Spleen (tissue), 11 donors: ENCODE results near the gene ID4. TPM values are rescaled to one million over a fixed set of nuclear protein-coding genes. Genes with fewer than 3 reads are reported as not detected.

Experiments used
- DNase-seq: peaks from one replicate; pipeline ENCODE4 v3.0.0-alpha.2; 2020
- H3K27ac ChIP-seq, 8 donors: fragments of 200-600 bp; sonication (generic) in 7 of 8; 1 replicate in 4 of 8; 2 replicates in 4 of 8; pipeline versions ENCODE4 v1.5.0 to v1.8.0; 2016 to 2021; ENCODE audit warnings: inconsistent platforms in 4 of 8, mild to moderate bottlenecking in 4 of 8, moderate library complexity in 1 of 8
- H3K27me3 ChIP-seq, 7 donors: fragments of 200-600 bp; sonication (generic) in 6 of 7; replicated peaks in 1 of 7; 1 replicate in 4 of 7; 2 replicates in 3 of 7; pipeline versions ENCODE4 v1.5.0 to v1.8.0; 2016 to 2021; ENCODE audit warnings: inconsistent platforms in 3 of 7, mild to moderate bottlenecking in 1 of 7
- H3K36me3 ChIP-seq, 6 donors: fragments of 200-600 bp; sonication (generic) in 5 of 6; 1 replicate in 4 of 6; 2 replicates in 2 of 6; pipeline versions ENCODE4 v1.5.0 to v1.8.0; 2016 to 2021; ENCODE audit warnings: inconsistent platforms in 2 of 6
- H3K4me1 ChIP-seq, 6 donors: fragments of 200-600 bp; sonication (generic) in 5 of 6; 1 replicate in 3 of 6; 2 replicates in 3 of 6; pipeline versions ENCODE4 v1.5.0 to v1.8.0; 2016 to 2021; ENCODE audit warnings: inconsistent platforms in 3 of 6
- H3K4me3 ChIP-seq, 8 donors: fragments of 200-600 bp; sonication (generic) in 7 of 8; 1 replicate in 4 of 8; 2 replicates in 4 of 8; pipeline versions ENCODE4 v1.5.0 to v1.8.0; 2016 to 2021; ENCODE audit warnings: inconsistent platforms in 4 of 8, mild to moderate bottlenecking in 4 of 8, moderate library complexity in 2 of 8
- H3K9me3 ChIP-seq, 8 donors: fragments of 200-600 bp; sonication (generic) in 7 of 8; 1 replicate in 4 of 8; 2 replicates in 4 of 8; pipeline versions ENCODE4 v1.5.0 to v1.8.0; 2016 to 2021; ENCODE audit warnings: inconsistent platforms in 4 of 8
- CTCF ChIP-seq, 11 experiments: fragments of 200-600 bp in 7 of 11; fragments of 450-650 bp in 4 of 11; sonication (generic) in 4 of 11; IDR thresholded peaks in 8 of 11; conservative IDR thresholded peaks in 3 of 11; 1 replicate in 7 of 11; 2 replicates in 4 of 11; pipeline versions ENCODE4 v1.4.0 to v1.8.0; 2016 to 2021; ENCODE audit warnings: antibody characterized with exemption in 11 of 11, inconsistent platforms in 4 of 11, mild to moderate bottlenecking in 1 of 11
- POLR2A ChIP-seq, 3 donors: fragments of 450-650 bp; IDR thresholded peaks; one replicate each; pipeline ENCODE4 v1.5.1; 2017; ENCODE audit warnings: antibody characterized with exemption in 3 of 3, mild to moderate bottlenecking in 1 of 3
- POLR2AphosphoS5 ChIP-seq, 3 donors: sonication (generic); formaldehyde crosslinking; IDR thresholded peaks; one replicate each; pipeline ENCODE4 v1.5.1; 2017; ENCODE audit warnings: antibody characterized with exemption in 3 of 3
- WGBS, 5 donors: extraction: QIAGEN DNeasy Blood & Tissue Kit in 3 of 5; methylation state at CpG; one replicate each; pipeline versions ENCODE4 v1.1.5 to v1.1.7; 2013 to 2018; 5-methylcytosine and 5-hydroxymethylcytosine counted together
- intact Hi-C: fragments of 100-400 bp; cut with DNase I; formaldehyde crosslinking; loops from one replicate; pipeline ENCODE4 v1.15.0; 2023; ENCODE audit warnings: low total_unique reads
- polyA plus RNA-seq, 3 donors: library from polyadenylated mRNA; stranded (reverse); fragments of 200-250 nt; gene quantifications; one replicate each; pipeline ENCODE4 v1.2.1, GENCODE V29; 2013
- total RNA-seq, 7 donors: library from RNA; depleted of rRNA in 3 of 7; stranded (reverse); fragments of >200 nt in 3 of 7; fragmentation: NEBNext Ultra II Directional in 4 of 7; extraction: Animal tissue kit (Norgen Biotek cat#: 25700) in 4 of 7; gene quantifications; one replicate each; pipeline versions ENCODE4 v1.1.0 to v1.2.1, GENCODE V29; 2016 to 2021
- donor health status: healthy with polysubstance abuse.
- donor health status: DM: no; HTN: no; CAD: no; lungs with moderate emphysema.
- donor health status: DM: no; HTN: no; CAD: no.
- donor health status: Bipolar disorder and iron deficiency.
- donor health status: healthy.
- donor health status: DM: no; HTN: no; CAD: no.
- donor health status: DM: yes; HTN: yes; CAD: no.

ID4 gene
- total and polyA plus RNA-seq, 10 donors, result 7.8 to 29.1 (median 15.7) TPM

- Histone ChIP-seq H3K27ac (no peak overlapping the region), H3K27me3 (peaks cover 2 to 72% (median 37%) of the 10 kb centered on the region in 7 donors), H3K4me3 (no peak overlapping the region), H3K4me1 (peaks cover 0 to 20% (median 14%) of the 10 kb centered on the region in 6 donors), H3K36me3 (no peaks in the 10 kb centered on the region), H3K9me3 (peaks cover 0 to 11% (median 0%) of the 10 kb centered on the region in 8 donors)
- TF ChIP-seq POLR2AphosphoS5 (IDR thresholded peaks at IDR 0.05), result no peak
- TF ChIP-seq CTCF (IDR thresholded peaks at IDR 0.05 in 8 of 11, conservative IDR thresholded peaks at IDR 0.05 in 3 of 11), result no peak
- TF ChIP-seq POLR2A (IDR thresholded peaks at IDR 0.05), result no peak
- WGBS, 5 donors, result 85 to 92% (median 87%) methylated on average over 4 of the region's 4 CpGs
- intact Hi-C loops, result no loop called here
- DNase-seq, result no peak
These were observed 1.6 kb upstream of the ID4 start for GRCh38 chr6:19835605-19836004.

GRCh38 chr6:19837511-19838441 is 606 bp downstream of the ID4 start:
- peak overlapping the region; percentile 20 to 68 (median 40) for H3K4me3 ChIP-seq

GRCh38 chr6:19838442-19839236 is 1.5 kb downstream of the ID4 start:
- intact Hi-C loops, result no loop called here
- Histone ChIP-seq H3K27ac (peak overlapping the region; percentile 19 to 86 (median 81)), H3K27me3 (peaks cover 2 to 97% (median 37%) of the 10 kb centered on the region in 7 donors), H3K36me3 (no peaks in the 10 kb centered on the region), H3K4me3 (peak overlapping the region; percentile 20 to 68 (median 40)), H3K9me3 (peaks cover 0 to 11% (median 0%) of the 10 kb centered on the region in 8 donors), H3K4me1 (peaks cover 0 to 20% (median 14%) of the 10 kb centered on the region in 6 donors)
- TF ChIP-seq POLR2AphosphoS5 (IDR thresholded peaks at IDR 0.05), result no peak
- TF ChIP-seq POLR2A (IDR thresholded peaks at IDR 0.05), result no peak
- TF ChIP-seq CTCF (IDR thresholded peaks at IDR 0.05 in 8 of 11, conservative IDR thresholded peaks at IDR 0.05 in 3 of 11), result no peak
- 1 to 4% (median 2%) methylated on average over 31 to 63 of the region's 63 CpGs for WGBS, 5 donors
- no peak for DNase-seq

More at GRCh38 chr6:19837511-19838441, 606 bp downstream of the ID4 start:
- no peak for TF ChIP-seq POLR2A (IDR thresholded peaks at IDR 0.05)
- TF ChIP-seq POLR2AphosphoS5 (IDR thresholded peaks at IDR 0.05), result no peak
- no peak for TF ChIP-seq CTCF (IDR thresholded peaks at IDR 0.05 in 8 of 11, conservative IDR thresholded peaks at IDR 0.05 in 3 of 11)
- Histone ChIP-seq H3K4me1 (peaks cover 0 to 20% (median 14%) of the 10 kb centered on the region in 6 donors), H3K27ac (peak overlapping the region; percentile 53 to 86 (median 81)), H3K9me3 (peaks cover 0 to 11% (median 0%) of the 10 kb centered on the region in 8 donors), H3K27me3 (peaks cover 2 to 91% (median 37%) of the 10 kb centered on the region in 7 donors), H3K36me3 (no peaks in the 10 kb centered on the region)
- WGBS, 5 donors, result 4 to 17% (median 5%) methylated on average over 46 to 122 of the region's 122 CpGs
- intact Hi-C loops, result no loop called here
- DNase-seq, result no peak
